ENCODE measurements around the gene RRP36.

RRP36 gene

GRCh38 chr6:43074847-43075669 lies 53.6 kb downstream of the RRP36 start:
- no peak for DNase-seq

- peak; percentile 6 for DNase-seq
These were observed 54.4 kb downstream of the RRP36 start, which contains the start of gene PTK7 for GRCh38 chr6:43075670-43076463. Gene PTK7 (plus strand): TSS chr6:43076314. CDS start chr6:43076489, 175 bp downstream.

GRCh38 chr6:43076464-43077332 lies 55.3 kb downstream of the RRP36 start:
- no peak for DNase-seq

- DNase-seq, result no peak
These were observed 55.9 kb downstream of the RRP36 start for GRCh38 chr6:43077333-43077809.

- no peak for DNase-seq
These were observed 56.6 kb downstream of the RRP36 start for GRCh38 chr6:43077981-43078511.

GRCh38 chr6:43078691-43079090 lies 57.3 kb downstream of the RRP36 start:
- DNase-seq, result no peak

Data from CD4-positive, alpha-beta T cell treated with Interferon gamma for 1 hour (primary cell).